Activated naive CD4-positive, alpha-beta T cell treated with anti-CD3 and anti-CD28 coated beads for 36 hours (primary cell): Measurements from ENCODE around the gene LDLRAD3. TPM values are rescaled to one million over a fixed set of nuclear protein-coding genes. Genes with fewer than 3 reads are reported as not detected.
"Not testable (repeated sequence)": the region's sequence is repeated elsewhere in the genome, so short reads cannot be mapped to it uniquely, and the experiment has no call there.

Experiments used
- CTCF ChIA-PET: fragments of 350-600 bp; sonication (Branson Sonifier 250); formaldehyde crosslinking; loops from one replicate; lab custom pipeline; 2021; ENCODE audit warnings: antibody characterized with exemption; lab: Charles Lee
- DNase-seq: peaks from one replicate; pipeline ENCODE4 v3.0.0-alpha.2; 2020
- H3K27ac Mint-ChIP-seq: one replicate; pipeline ENCODE4 v1.8.0; 2021; ENCODE audit warnings: mild to moderate bottlenecking, mixed read lengths
- H3K27me3 Mint-ChIP-seq: one replicate; pipeline ENCODE4 v1.8.0; 2021; ENCODE audit warnings: low read depth, mixed read lengths
- H3K36me3 Mint-ChIP-seq: one replicate; pipeline ENCODE4 v1.8.0; 2021; ENCODE audit warnings: low read depth, mixed read lengths
- H3K4me1 Mint-ChIP-seq: one replicate; pipeline ENCODE4 v1.8.0; 2021; ENCODE audit warnings: low read depth, mixed read lengths
- H3K4me3 Mint-ChIP-seq: one replicate; pipeline ENCODE4 v1.8.0; 2021; ENCODE audit warnings: mild to moderate bottlenecking, moderate library complexity, mixed read lengths
- H3K9me3 Mint-ChIP-seq: one replicate; pipeline ENCODE4 v1.8.0; 2021; ENCODE audit warnings: mixed read lengths
- intact Hi-C: fragments of 100-400 bp; cut with micrococcal nuclease; formaldehyde crosslinking; loops from one replicate; pipeline ENCODE4 v1.15.1; 2023
- total RNA-seq, 2 experiments: library from RNA; stranded (reverse); gene quantifications; one replicate each; pipeline ENCODE4 v1.2.3, GENCODE V29; 2021

The LDLRAD3 gene
- under 1 TPM; 0.17 to 0.22 TPM for total RNA-seq

- intact Hi-C loops, result loop anchor here (5.0 to 10.0 kb wide), 2 partner anchors 327 to 561 kb away; partner anchors contain the start of gene FJX1
Measured at GRCh38 chr11:35943713-35944502, at the start of gene LDLRAD3. LDLRAD3 (plus strand) TSS chr11:35944062; CDS start chr11:35944099, 37 bp downstream.

GRCh38 chr11:35897019-35897418 lies 46.8 kb upstream of the LDLRAD3 start:
- intact Hi-C loops, result no loop called here
- Mint-ChIP-seq H3K27me3 (peaks cover 14% of the 10 kb centered on the region), H3K4me3 (no peak overlapping the region), H3K36me3 (no peaks in the 10 kb centered on the region), H3K27ac (no peak overlapping the region), H3K4me1 (no peaks in the 10 kb centered on the region), H3K9me3 (peaks cover 9% of the 10 kb centered on the region)
- no peak for DNase-seq
- CTCF ChIA-PET, result no interaction called here

More at GRCh38 chr11:35943713-35944502, at the start of gene LDLRAD3:
- peak; percentile 31 for DNase-seq
- H3K27ac Mint-ChIP-seq, result no peak within 1 kb of the TSS
- peaks cover 9% of the 10 kb centered on the region for H3K4me1 Mint-ChIP-seq
- H3K36me3 Mint-ChIP-seq, result no peaks in the 10 kb centered on the region
- H3K9me3 Mint-ChIP-seq, result no peaks in the 10 kb centered on the region
- CTCF ChIA-PET, result no interaction called here
- H3K27me3 Mint-ChIP-seq, result peaks cover 41% of the 10 kb centered on the region
- peak within 1 kb of the TSS; percentile 74 for H3K4me3 Mint-ChIP-seq

- no peak for DNase-seq
- CTCF ChIA-PET, result no interaction called here
- Mint-ChIP-seq H3K4me1 (no peaks in the 10 kb centered on the region), H3K36me3 (peaks cover 2% of the 10 kb centered on the region), H3K4me3 (no peak overlapping the region), H3K9me3 (peaks cover 21% of the 10 kb centered on the region), H3K27me3 (peaks cover 6% of the 10 kb centered on the region), H3K27ac (no peak overlapping the region)
- intact Hi-C loops, result no loop called here
Measured at GRCh38 chr11:35902961-35903360, 40.9 kb upstream of the LDLRAD3 start.

- CTCF ChIA-PET, result no interaction called here
- no peak overlapping the region for H3K27ac Mint-ChIP-seq
- H3K4me1 Mint-ChIP-seq, result no peaks in the 10 kb centered on the region
- no peak overlapping the region for H3K4me3 Mint-ChIP-seq
- peaks cover 2% of the 10 kb centered on the region for H3K36me3 Mint-ChIP-seq
- peaks cover 3% of the 10 kb centered on the region for H3K27me3 Mint-ChIP-seq
- DNase-seq, result no peak
- intact Hi-C loops, result no loop called here
- H3K9me3 Mint-ChIP-seq, result peaks cover 19% of the 10 kb centered on the region
Measured at GRCh38 chr11:35905646-35906276, 38.1 kb upstream of the LDLRAD3 start.

- no peak overlapping the region for H3K27ac Mint-ChIP-seq
- peaks cover 18% of the 10 kb centered on the region for H3K9me3 Mint-ChIP-seq
- H3K27me3 Mint-ChIP-seq, result peaks cover 3% of the 10 kb centered on the region
- CTCF ChIA-PET, result no interaction called here
- intact Hi-C loops, result no loop called here
- H3K36me3 Mint-ChIP-seq, result peaks cover 2% of the 10 kb centered on the region
- H3K4me1 Mint-ChIP-seq, result no peaks in the 10 kb centered on the region
- no peak overlapping the region for H3K4me3 Mint-ChIP-seq
- no peak for DNase-seq
Measured at GRCh38 chr11:35906277-35906661, 37.6 kb upstream of the LDLRAD3 start.

GRCh38 chr11:35906681-35907080 lies 37.2 kb upstream of the LDLRAD3 start:
- Mint-ChIP-seq H3K27me3 (peaks cover 3% of the 10 kb centered on the region), H3K4me3 (no peak overlapping the region), H3K27ac (no peak overlapping the region), H3K4me1 (no peaks in the 10 kb centered on the region), H3K36me3 (peaks cover 2% of the 10 kb centered on the region), H3K9me3 (peaks cover 14% of the 10 kb centered on the region)
- DNase-seq, result no peak
- CTCF ChIA-PET, result no interaction called here
- intact Hi-C loops, result no loop called here

- no peak for DNase-seq
- CTCF ChIA-PET, result no interaction called here
- Mint-ChIP-seq H3K4me1 (no peaks in the 10 kb centered on the region), H3K27me3 (peaks cover 3% of the 10 kb centered on the region), H3K9me3 (peaks cover 6% of the 10 kb centered on the region), H3K27ac (no peak overlapping the region), H3K4me3 (no peak overlapping the region), H3K36me3 (peaks cover 2% of the 10 kb centered on the region)
- intact Hi-C loops, result no loop called here
Measured at GRCh38 chr11:35907648-35908431, 36.0 kb upstream of the LDLRAD3 start.

GRCh38 chr11:35908432-35908771 lies 35.5 kb upstream of the LDLRAD3 start:
- H3K4me3 Mint-ChIP-seq, intact Hi-C loops, DNase-seq, H3K27me3 Mint-ChIP-seq, H3K27ac Mint-ChIP-seq, CTCF ChIA-PET, H3K9me3 Mint-ChIP-seq, H3K36me3 Mint-ChIP-seq, H3K4me1 Mint-ChIP-seq: not testable (repeated sequence)

GRCh38 chr11:35909511-35910265 lies 34.2 kb upstream of the LDLRAD3 start:
- Mint-ChIP-seq H3K9me3 (no peaks in the 10 kb centered on the region), H3K4me1 (no peaks in the 10 kb centered on the region), H3K4me3 (no peak overlapping the region), H3K27me3 (no peaks in the 10 kb centered on the region), H3K27ac (no peak overlapping the region), H3K36me3 (no peaks in the 10 kb centered on the region)
- intact Hi-C loops, result no loop called here
- DNase-seq, result no peak
- CTCF ChIA-PET, result no interaction called here

- intact Hi-C loops, result no loop called here
- peaks cover 6% of the 10 kb centered on the region for H3K27me3 Mint-ChIP-seq
Measured at GRCh38 chr11:35911013-35911412, 32.8 kb upstream of the LDLRAD3 start.

GRCh38 chr11:35911616-35912165 lies 32.2 kb upstream of the LDLRAD3 start:
- CTCF ChIA-PET, result no interaction called here
- H3K27ac Mint-ChIP-seq, result no peak overlapping the region
- intact Hi-C loops, result no loop called here
- H3K36me3 Mint-ChIP-seq, result no peaks in the 10 kb centered on the region
- H3K27me3 Mint-ChIP-seq, result peaks cover 6% of the 10 kb centered on the region
- H3K9me3 Mint-ChIP-seq, result no peaks in the 10 kb centered on the region
- DNase-seq, result no peak
- no peak overlapping the region for H3K4me3 Mint-ChIP-seq
- no peaks in the 10 kb centered on the region for H3K4me1 Mint-ChIP-seq

More at GRCh38 chr11:35911013-35911412, 32.8 kb upstream of the LDLRAD3 start:
- H3K36me3 Mint-ChIP-seq, result no peaks in the 10 kb centered on the region
- CTCF ChIA-PET, result no interaction called here
- H3K9me3 Mint-ChIP-seq, result no peaks in the 10 kb centered on the region
- DNase-seq, result no peak
- no peak overlapping the region for H3K4me3 Mint-ChIP-seq
- H3K4me1 Mint-ChIP-seq, result no peaks in the 10 kb centered on the region
- no peak overlapping the region for H3K27ac Mint-ChIP-seq

GRCh38 chr11:35912436-35912835 lies 31.4 kb upstream of the LDLRAD3 start:
- H3K36me3 Mint-ChIP-seq, intact Hi-C loops, H3K27me3 Mint-ChIP-seq, DNase-seq, H3K4me3 Mint-ChIP-seq, H3K27ac Mint-ChIP-seq, H3K9me3 Mint-ChIP-seq, CTCF ChIA-PET, H3K4me1 Mint-ChIP-seq: not testable (repeated sequence)
